Suprapubic skin (tissue), 3 donors: ENCODE measurements around the gene NDST3.

Experiments used
- CTCF ChIP-seq, 2 donors: fragments of 200-600 bp in 1 of 2; fragments of 450-650 bp in 1 of 2; sonication (generic) in 1 of 2; IDR thresholded peaks; one replicate each; pipeline ENCODE4 v1.5.1; 2016 to 2019; ENCODE audit warnings: antibody characterized with exemption in 2 of 2, mild to moderate bottlenecking in 1 of 2, moderate library complexity in 1 of 2
- POLR2AphosphoS5 ChIP-seq, 3 donors: sonication (generic); formaldehyde crosslinking; IDR thresholded peaks; one replicate each; pipeline ENCODE4 v1.6.1; 2017; ENCODE audit warnings: antibody characterized with exemption in 3 of 3

DNA sequence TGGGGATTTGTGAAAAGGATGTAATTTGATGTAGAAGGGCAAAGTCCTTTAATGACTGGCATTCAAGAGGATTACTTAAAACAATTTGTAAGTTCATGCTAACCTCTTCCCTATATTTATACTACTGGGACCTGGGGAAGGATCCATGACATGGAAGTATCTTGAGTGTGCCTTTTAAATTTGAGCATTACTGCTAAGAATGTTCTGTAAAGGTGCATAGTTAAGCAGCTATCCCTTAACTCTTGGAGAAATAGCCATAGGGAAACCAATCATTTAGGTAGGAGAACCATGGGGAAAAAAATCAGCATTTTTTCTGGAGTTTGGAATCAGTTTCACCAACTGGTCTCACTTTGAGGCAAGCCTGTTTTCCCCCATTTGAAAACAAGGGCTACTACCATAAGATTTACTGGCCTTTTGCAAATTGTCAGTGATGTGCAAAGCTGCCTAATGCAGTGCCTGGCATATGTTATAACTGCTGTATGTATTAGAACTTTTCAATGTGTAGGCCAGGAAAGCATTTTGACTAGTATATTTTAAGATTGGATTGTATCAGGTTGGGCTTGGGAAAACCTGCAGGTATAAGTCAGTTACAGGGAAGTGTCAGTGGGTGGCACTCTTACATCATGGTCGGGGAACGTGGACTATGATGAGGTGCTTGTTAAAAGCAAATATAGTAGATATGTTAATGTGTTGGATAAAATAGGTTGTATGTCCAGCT, 246.4 kb downstream of the NDST3 start:
- TF ChIP-seq CTCF (IDR thresholded peaks at IDR 0.05) (peak; percentile 18 to 52), POLR2AphosphoS5 (IDR thresholded peaks at IDR 0.05) (no peak)
